ENCODE data around the gene ANTXR1. TPM values are rescaled to one million over a fixed set of nuclear protein-coding genes. Genes with fewer than 3 reads are reported as not detected.

ANTXR1 gene
- polyA plus RNA-seq, 1 of the 3 experiments (the other 2 are of a cell fraction), result 114 TPM

DNA sequence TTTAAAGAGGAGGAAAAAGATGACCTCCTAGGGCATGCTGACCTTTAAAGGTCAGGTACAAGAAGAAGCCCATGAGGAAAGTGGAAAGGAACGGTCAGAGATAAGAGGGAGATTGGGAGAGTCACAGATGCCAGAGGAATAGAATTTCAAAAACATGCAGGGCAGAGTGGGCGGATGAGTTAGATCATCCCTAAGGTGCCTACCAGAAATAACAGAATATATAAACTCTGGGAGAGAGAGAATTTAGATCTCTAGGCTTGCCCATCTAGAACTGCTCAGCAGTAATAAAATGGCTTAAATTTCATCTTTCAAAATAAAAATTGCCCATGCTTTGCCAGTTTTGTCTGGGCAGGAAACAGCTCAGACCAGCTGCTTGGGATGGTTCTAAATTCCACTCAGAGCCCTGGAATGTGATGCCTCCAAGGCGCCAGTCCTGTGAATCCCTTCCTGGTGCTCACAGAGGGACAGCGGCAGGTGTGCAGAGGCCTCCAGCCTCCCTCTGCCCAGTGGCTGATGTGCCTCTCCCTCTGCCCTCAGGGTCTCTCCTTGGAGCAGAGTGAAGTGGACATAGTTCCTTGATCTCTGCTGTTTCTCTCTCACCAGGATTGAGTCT, 130.9 kb downstream of the ANTXR1 start (continued):
- TF ChIP-seq, protein P1, sequence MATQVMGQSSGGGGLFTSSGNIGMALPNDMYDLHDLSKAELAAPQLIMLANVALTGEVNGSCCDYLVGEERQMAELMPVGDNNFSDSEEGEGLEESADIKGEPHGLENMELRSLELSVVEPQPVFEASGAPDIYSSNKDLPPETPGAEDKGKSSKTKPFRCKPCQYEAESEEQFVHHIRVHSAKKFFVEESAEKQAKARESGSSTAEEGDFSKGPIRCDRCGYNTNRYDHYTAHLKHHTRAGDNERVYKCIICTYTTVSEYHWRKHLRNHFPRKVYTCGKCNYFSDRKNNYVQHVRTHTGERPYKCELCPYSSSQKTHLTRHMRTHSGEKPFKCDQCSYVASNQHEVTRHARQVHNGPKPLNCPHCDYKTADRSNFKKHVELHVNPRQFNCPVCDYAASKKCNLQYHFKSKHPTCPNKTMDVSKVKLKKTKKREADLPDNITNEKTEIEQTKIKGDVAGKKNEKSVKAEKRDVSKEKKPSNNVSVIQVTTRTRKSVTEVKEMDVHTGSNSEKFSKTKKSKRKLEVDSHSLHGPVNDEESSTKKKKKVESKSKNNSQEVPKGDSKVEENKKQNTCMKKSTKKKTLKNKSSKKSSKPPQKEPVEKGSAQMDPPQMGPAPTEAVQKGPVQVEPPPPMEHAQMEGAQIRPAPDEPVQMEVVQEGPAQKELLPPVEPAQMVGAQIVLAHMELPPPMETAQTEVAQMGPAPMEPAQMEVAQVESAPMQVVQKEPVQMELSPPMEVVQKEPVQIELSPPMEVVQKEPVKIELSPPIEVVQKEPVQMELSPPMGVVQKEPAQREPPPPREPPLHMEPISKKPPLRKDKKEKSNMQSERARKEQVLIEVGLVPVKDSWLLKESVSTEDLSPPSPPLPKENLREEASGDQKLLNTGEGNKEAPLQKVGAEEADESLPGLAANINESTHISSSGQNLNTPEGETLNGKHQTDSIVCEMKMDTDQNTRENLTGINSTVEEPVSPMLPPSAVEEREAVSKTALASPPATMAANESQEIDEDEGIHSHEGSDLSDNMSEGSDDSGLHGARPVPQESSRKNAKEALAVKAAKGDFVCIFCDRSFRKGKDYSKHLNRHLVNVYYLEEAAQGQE (IDR thresholded peaks at IDR 0.05; ENCODE audit: low read depth, low read length), result no peak
- TF ChIP-seq POLR2AphosphoS5 (IDR thresholded peaks at IDR 0.05; ENCODE audit: low read depth, low read length), result no peak
- TF ChIP-seq, protein P2, sequence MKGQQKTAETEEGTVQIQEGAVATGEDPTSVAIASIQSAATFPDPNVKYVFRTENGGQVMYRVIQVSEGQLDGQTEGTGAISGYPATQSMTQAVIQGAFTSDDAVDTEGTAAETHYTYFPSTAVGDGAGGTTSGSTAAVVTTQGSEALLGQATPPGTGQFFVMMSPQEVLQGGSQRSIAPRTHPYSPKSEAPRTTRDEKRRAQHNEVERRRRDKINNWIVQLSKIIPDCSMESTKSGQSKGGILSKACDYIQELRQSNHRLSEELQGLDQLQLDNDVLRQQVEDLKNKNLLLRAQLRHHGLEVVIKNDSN (IDR thresholded peaks at IDR 0.05; ENCODE audit: borderline replicate concordance, low read depth), result no peak
- no peak for TF ChIP-seq YY1 (IDR thresholded peaks at IDR 0.05; ENCODE audit: low read depth)
- TF ChIP-seq, protein P3, sequence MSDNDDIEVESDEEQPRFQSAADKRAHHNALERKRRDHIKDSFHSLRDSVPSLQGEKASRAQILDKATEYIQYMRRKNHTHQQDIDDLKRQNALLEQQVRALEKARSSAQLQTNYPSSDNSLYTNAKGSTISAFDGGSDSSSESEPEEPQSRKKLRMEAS (IDR thresholded peaks at IDR 0.05; ENCODE audit: low read depth), result no peak
- no peak for TF ChIP-seq NRF1 (IDR thresholded peaks at IDR 0.05; ENCODE audit: low read depth, low read length)
- no peak for TF ChIP-seq GATA2 (CRISPR knock-in tag; IDR thresholded peaks at IDR 0.05)
- TF ChIP-seq, protein P4, sequence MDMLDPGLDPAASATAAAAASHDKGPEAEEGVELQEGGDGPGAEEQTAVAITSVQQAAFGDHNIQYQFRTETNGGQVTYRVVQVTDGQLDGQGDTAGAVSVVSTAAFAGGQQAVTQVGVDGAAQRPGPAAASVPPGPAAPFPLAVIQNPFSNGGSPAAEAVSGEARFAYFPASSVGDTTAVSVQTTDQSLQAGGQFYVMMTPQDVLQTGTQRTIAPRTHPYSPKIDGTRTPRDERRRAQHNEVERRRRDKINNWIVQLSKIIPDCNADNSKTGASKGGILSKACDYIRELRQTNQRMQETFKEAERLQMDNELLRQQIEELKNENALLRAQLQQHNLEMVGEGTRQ (IDR thresholded peaks at IDR 0.05; ENCODE audit: borderline replicate concordance, low read depth, low read length), result no peak
- TF ChIP-seq, protein P5, sequence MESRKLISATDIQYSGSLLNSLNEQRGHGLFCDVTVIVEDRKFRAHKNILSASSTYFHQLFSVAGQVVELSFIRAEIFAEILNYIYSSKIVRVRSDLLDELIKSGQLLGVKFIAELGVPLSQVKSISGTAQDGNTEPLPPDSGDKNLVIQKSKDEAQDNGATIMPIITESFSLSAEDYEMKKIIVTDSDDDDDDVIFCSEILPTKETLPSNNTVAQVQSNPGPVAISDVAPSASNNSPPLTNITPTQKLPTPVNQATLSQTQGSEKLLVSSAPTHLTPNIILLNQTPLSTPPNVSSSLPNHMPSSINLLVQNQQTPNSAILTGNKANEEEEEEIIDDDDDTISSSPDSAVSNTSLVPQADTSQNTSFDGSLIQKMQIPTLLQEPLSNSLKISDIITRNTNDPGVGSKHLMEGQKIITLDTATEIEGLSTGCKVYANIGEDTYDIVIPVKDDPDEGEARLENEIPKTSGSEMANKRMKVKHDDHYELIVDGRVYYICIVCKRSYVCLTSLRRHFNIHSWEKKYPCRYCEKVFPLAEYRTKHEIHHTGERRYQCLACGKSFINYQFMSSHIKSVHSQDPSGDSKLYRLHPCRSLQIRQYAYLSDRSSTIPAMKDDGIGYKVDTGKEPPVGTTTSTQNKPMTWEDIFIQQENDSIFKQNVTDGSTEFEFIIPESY (IDR thresholded peaks at IDR 0.05; ENCODE audit: borderline replicate concordance, low read depth), result no peak
- TF ChIP-seq ELF1 (IDR thresholded peaks at IDR 0.05), result no peak
- no peak for TF ChIP-seq MXI1 (IDR thresholded peaks at IDR 0.05; ENCODE audit: low read depth, low read length)
- TF ChIP-seq, protein P6, sequence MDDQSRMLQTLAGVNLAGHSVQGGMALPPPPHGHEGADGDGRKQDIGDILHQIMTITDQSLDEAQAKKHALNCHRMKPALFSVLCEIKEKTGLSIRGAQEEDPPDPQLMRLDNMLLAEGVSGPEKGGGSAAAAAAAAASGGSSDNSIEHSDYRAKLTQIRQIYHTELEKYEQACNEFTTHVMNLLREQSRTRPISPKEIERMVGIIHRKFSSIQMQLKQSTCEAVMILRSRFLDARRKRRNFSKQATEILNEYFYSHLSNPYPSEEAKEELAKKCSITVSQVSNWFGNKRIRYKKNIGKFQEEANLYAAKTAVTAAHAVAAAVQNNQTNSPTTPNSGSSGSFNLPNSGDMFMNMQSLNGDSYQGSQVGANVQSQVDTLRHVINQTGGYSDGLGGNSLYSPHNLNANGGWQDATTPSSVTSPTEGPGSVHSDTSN (IDR thresholded peaks at IDR 0.05), result peak; percentile 40
- TF ChIP-seq CHD2 (IDR thresholded peaks at IDR 0.05; ENCODE audit: low read length, partially characterized antibody), result no peak
- no peak for TF ChIP-seq RXRA (IDR thresholded peaks at IDR 0.05; ENCODE audit: borderline replicate concordance, low read depth)
- TF ChIP-seq SIN3A (IDR thresholded peaks at IDR 0.05; ENCODE audit: borderline replicate concordance, low read depth, low read length), result no peak
- no peak for TF ChIP-seq EZH2phosphoT487 (IDR thresholded peaks at IDR 0.05; ENCODE audit: borderline replicate concordance, low read depth)
- peak; percentile 54 for TF ChIP-seq JUND (IDR thresholded peaks at IDR 0.05)

All from SK-N-SH (cell line).